Tibial nerve (tissue), 4 donors: ENCODE measurements around the gene APOLD1. TPM values are rescaled to one million over a fixed set of nuclear protein-coding genes. Genes with fewer than 3 reads are reported as not detected.

ENCODE experiments used
- DNase-seq, 2 donors: peaks; one replicate each; pipeline ENCODE4 v3.0.0-alpha.2; 2019; ENCODE audit warnings: low spot score in 2 of 2
- H3K27ac ChIP-seq, 4 donors: fragments of 200-600 bp; sonication (generic) in 3 of 4; one replicate each; pipeline ENCODE4 v1.5.1; 2017 to 2019; ENCODE audit warnings: mild to moderate bottlenecking in 1 of 4
- H3K27me3 ChIP-seq, 2 donors: fragments of 200-600 bp; sonication (generic) in 1 of 2; one replicate each; pipeline versions ENCODE4 v1.5.1 to v1.6.0; 2017 to 2019
- H3K36me3 ChIP-seq, 3 donors: fragments of 200-600 bp; sonication (generic); one replicate each; pipeline ENCODE4 v1.5.1; 2018 to 2019
- H3K4me1 ChIP-seq, 4 donors: fragments of 200-600 bp; sonication (generic) in 3 of 4; one replicate each; pipeline ENCODE4 v1.5.1; 2017 to 2019
- H3K4me3 ChIP-seq, 4 donors: fragments of 200-600 bp; sonication (generic) in 3 of 4; one replicate each; pipeline ENCODE4 v1.5.1; 2017 to 2019; ENCODE audit warnings: mild to moderate bottlenecking in 1 of 4, moderate library complexity in 1 of 4
- H3K9me3 ChIP-seq, 4 donors: fragments of 200-600 bp; sonication (generic) in 3 of 4; one replicate each; pipeline ENCODE4 v1.5.1; 2017 to 2019
- EP300 ChIP-seq, 2 donors: sonication (generic); formaldehyde crosslinking; IDR thresholded peaks; one replicate each; pipeline ENCODE4 v1.6.1; 2017; ENCODE audit warnings: antibody characterized with exemption in 2 of 2, mild to moderate bottlenecking in 1 of 2
- POLR2A ChIP-seq, 2 donors: fragments of 450-650 bp; IDR thresholded peaks; one replicate each; pipeline ENCODE4 v1.6.1; 2017; ENCODE audit warnings: antibody characterized with exemption in 2 of 2, mild to moderate bottlenecking in 2 of 2, moderate library complexity in 2 of 2
- WGBS, 2 donors: methylation state at CpG; one replicate each; pipeline ENCODE4 v1.1.5; 2018; 5-methylcytosine and 5-hydroxymethylcytosine counted together
- total RNA-seq, 4 donors: library from RNA; depleted of rRNA; stranded (reverse); fragments of >200 nt; gene quantifications; one replicate each; pipeline ENCODE4 v1.1.0, GENCODE V29; 2016
- TF ChIP-seq, protein P1 (sequence below), 5 experiments: fragments of 200-600 bp in 3 of 5; fragments of 450-650 bp in 2 of 5; sonication (generic) in 3 of 5; IDR thresholded peaks; one replicate each; pipeline ENCODE4 v1.5.1; 2016 to 2019; ENCODE audit warnings: antibody characterized with exemption in 5 of 5, mild to moderate bottlenecking in 3 of 5, moderate library complexity in 2 of 5

The APOLD1 gene
- total RNA-seq, 4 donors from 2014 or later, result 43.7 to 138 (median 83.9) TPM

DNA sequence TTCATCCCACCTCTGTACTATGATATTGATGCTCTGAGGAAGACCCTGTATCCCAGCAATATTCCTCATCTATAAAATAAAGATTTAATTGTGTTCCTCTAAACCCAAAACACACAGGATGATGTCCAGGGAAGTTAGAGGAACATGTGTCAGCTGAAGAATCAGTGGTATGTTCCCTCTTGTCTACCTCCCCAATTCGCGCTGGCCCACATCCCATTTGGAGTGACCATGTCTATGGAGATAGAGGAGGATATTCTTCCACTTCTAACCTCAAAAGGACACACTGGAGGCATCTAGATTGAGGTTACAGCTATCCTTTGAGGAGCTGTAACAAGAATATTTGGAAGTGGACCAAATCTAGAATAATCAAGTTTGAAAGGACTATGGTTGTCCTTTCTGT, 1.3 kb upstream of the APOLD1 start:
- peak overlapping the region in 3 of 4 donors; percentile 33 to 84 (median 72) for H3K27ac ChIP-seq
- WGBS, 2 donors, result 90 to 96% methylated on average over 2 of the region's 2 CpGs

GRCh38 chr12:12786351-12786705, 869 bp downstream of the APOLD1 start:
- TF ChIP-seq POLR2A (IDR thresholded peaks at IDR 0.05), result no peak
- TF ChIP-seq, protein P1, sequence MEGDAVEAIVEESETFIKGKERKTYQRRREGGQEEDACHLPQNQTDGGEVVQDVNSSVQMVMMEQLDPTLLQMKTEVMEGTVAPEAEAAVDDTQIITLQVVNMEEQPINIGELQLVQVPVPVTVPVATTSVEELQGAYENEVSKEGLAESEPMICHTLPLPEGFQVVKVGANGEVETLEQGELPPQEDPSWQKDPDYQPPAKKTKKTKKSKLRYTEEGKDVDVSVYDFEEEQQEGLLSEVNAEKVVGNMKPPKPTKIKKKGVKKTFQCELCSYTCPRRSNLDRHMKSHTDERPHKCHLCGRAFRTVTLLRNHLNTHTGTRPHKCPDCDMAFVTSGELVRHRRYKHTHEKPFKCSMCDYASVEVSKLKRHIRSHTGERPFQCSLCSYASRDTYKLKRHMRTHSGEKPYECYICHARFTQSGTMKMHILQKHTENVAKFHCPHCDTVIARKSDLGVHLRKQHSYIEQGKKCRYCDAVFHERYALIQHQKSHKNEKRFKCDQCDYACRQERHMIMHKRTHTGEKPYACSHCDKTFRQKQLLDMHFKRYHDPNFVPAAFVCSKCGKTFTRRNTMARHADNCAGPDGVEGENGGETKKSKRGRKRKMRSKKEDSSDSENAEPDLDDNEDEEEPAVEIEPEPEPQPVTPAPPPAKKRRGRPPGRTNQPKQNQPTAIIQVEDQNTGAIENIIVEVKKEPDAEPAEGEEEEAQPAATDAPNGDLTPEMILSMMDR (IDR thresholded peaks at IDR 0.05), result no peak
- peaks cover 0 to 32% (median 2%) of the 10 kb centered on the region in 4 donors for H3K4me1 ChIP-seq
- 22 to 23% methylated on average over 4 of the region's 4 CpGs for WGBS, 2 donors
- no peaks in the 10 kb centered on the region for H3K27me3 ChIP-seq
- peak overlapping the region; percentile 87 to 94 (median 90) for H3K27ac ChIP-seq
- no peak for DNase-seq
- no peaks in the 10 kb centered on the region for H3K9me3 ChIP-seq
- no peaks in the 10 kb centered on the region for H3K36me3 ChIP-seq
- H3K4me3 ChIP-seq, result peak overlapping the region; percentile 65 to 83 (median 70)

More for the DNA sequence above, 1.3 kb upstream of the APOLD1 start:
- no peaks in the 10 kb centered on the region for H3K27me3 ChIP-seq
- no peak for DNase-seq
- no peak overlapping the region for H3K4me3 ChIP-seq
- H3K4me1 ChIP-seq, result peaks cover 0 to 38% (median 2%) of the 10 kb centered on the region in 4 donors
- TF ChIP-seq, protein P1 (IDR thresholded peaks at IDR 0.05), result no peak
- TF ChIP-seq POLR2A (IDR thresholded peaks at IDR 0.05) (no peak), EP300 (IDR thresholded peaks at IDR 0.05) (no peak)
- no peaks in the 10 kb centered on the region for H3K9me3 ChIP-seq
- no peaks in the 10 kb centered on the region for H3K36me3 ChIP-seq

GRCh38 chr12:12786706-12787601, 1.5 kb downstream of the APOLD1 start:
- peaks cover 0 to 37% (median 2%) of the 10 kb centered on the region in 4 donors for H3K4me1 ChIP-seq
- no peaks in the 10 kb centered on the region for H3K27me3 ChIP-seq
- WGBS, 2 donors, result 4 to 6% methylated on average over 35 to 55 of the region's 80 CpGs
- H3K36me3 ChIP-seq, result no peaks in the 10 kb centered on the region
- H3K9me3 ChIP-seq, result no peaks in the 10 kb centered on the region
- H3K4me3 ChIP-seq, result peak overlapping the region; percentile 65 to 83 (median 70)
- TF ChIP-seq POLR2A (IDR thresholded peaks at IDR 0.05) (peak; percentile 73 to 77), EP300 (IDR thresholded peaks at IDR 0.05) (peak in 1 of 2 donors; percentile 64)
- TF ChIP-seq, protein P1 (IDR thresholded peaks at IDR 0.05), result peak in 3 of 5 experiments; percentile 13 to 74 (median 69)
- DNase-seq, result peak; percentile 45 to 59
- peak overlapping the region; percentile 87 to 94 (median 90) for H3K27ac ChIP-seq

- TF ChIP-seq, protein P1 (IDR thresholded peaks at IDR 0.05), result no peak
- TF ChIP-seq POLR2A (IDR thresholded peaks at IDR 0.05), result peak in 1 of 2 donors; percentile 2
- Histone ChIP-seq H3K4me1 (peaks cover 0 to 42% (median 2%) of the 10 kb centered on the region in 4 donors), H3K27ac (peak overlapping the region; percentile 87 to 94 (median 90)), H3K36me3 (no peaks in the 10 kb centered on the region), H3K9me3 (no peaks in the 10 kb centered on the region), H3K27me3 (no peaks in the 10 kb centered on the region), H3K4me3 (peak overlapping the region in 1 of 4 donors; percentile 65)
- WGBS, 2 donors, result 65 to 70% methylated on average over 6 of the region's 6 CpGs
- DNase-seq, result no peak
Measured at GRCh38 chr12:12788131-12788530, 2.7 kb downstream of the APOLD1 start.
